A673 (cell line): ENCODE measurements around the gene MORN1. TPM values are rescaled to one million over a fixed set of nuclear protein-coding genes. Genes with fewer than 3 reads are reported as not detected.

Experiments used
- BruUV-seq: library from RNA; stranded (reverse); fragments of 400-500 nt; replicated peaks from 2 replicates; lab custom pipeline; 2021; lab: Mats Ljungman, UMichigan
- CTCF ChIA-PET: fragments of 300-600 bp; sonication (Branson Sonifier 250); formaldehyde crosslinking; loops from one replicate; lab custom pipeline; 2022; ENCODE audit warnings: antibody characterized with exemption; lab: Charles Lee
- POLR2A ChIA-PET: fragments of 300-600 bp; sonication (Branson Sonifier 250); formaldehyde crosslinking; loops from one replicate; lab custom pipeline; 2022; ENCODE audit warnings: antibody characterized with exemption; ENCODE audit not compliant: low non-redundant PET; lab: Charles Lee
- DNase-seq: peaks from one replicate; pipeline ENCODE4 v3.0.0-alpha.2; 2015; ENCODE audit warnings: low spot score
- H3K27ac ChIP-seq: fragments of 200-600 bp; sonication (generic); 2 replicates; pipeline ENCODE4 v1.5.1; 2016; ENCODE audit warnings: mixed run types, low read depth, mild to moderate bottlenecking, mixed read lengths, antibody characterized with exemption, low read length; ENCODE audit not compliant: poor library complexity, severe bottlenecking
- H3K27me3 ChIP-seq: fragments of 200-600 bp; sonication (generic); replicated peaks from 2 replicates; pipeline ENCODE4 v1.6.1; 2017; ENCODE audit warnings: mixed run types, low read depth, mild to moderate bottlenecking, mixed read lengths, antibody characterized with exemption, low read length; ENCODE audit not compliant: insufficient read depth, poor library complexity
- H3K36me3 ChIP-seq: fragments of 200-600 bp; sonication (generic); 2 replicates; pipeline ENCODE4 v1.6.1; 2016; ENCODE audit warnings: mixed run types, mild to moderate bottlenecking, mixed read lengths, antibody characterized with exemption, low read length; ENCODE audit not compliant: insufficient read depth, poor library complexity, severe bottlenecking
- H3K4me1 ChIP-seq: fragments of 200-600 bp; sonication (generic); 2 replicates; pipeline ENCODE4 v1.6.1; 2017; ENCODE audit warnings: mixed run types, mild to moderate bottlenecking, mixed read lengths, antibody characterized with exemption, low read length; ENCODE audit not compliant: insufficient read depth, poor library complexity, severe bottlenecking
- H3K4me3 ChIP-seq: fragments of 200-600 bp; sonication (generic); 2 replicates; pipeline ENCODE4 v1.5.1; 2016; ENCODE audit warnings: low read depth, mixed run types, mild to moderate bottlenecking, mixed read lengths, low read length; ENCODE audit not compliant: poor library complexity, severe bottlenecking
- H3K9me3 ChIP-seq: fragments of 200-600 bp; sonication (generic); 2 replicates; pipeline ENCODE4 v1.6.1; 2016; ENCODE audit warnings: mixed run types, low read depth, mild to moderate bottlenecking, mixed read lengths, antibody characterized with exemption, low read length; ENCODE audit not compliant: poor library complexity, severe bottlenecking
- CTCF ChIP-seq: fragments of 300-800, 200-600 bp; sonication (generic); conservative IDR thresholded peaks from 2 replicates; pipeline ENCODE4 v1.5.1; 2017; ENCODE audit warnings: low read depth, mild to moderate bottlenecking, antibody characterized with exemption, low read length, moderate library complexity, mixed read lengths
- EZH2 ChIP-seq: fragments of 200-600 bp; sonication (generic); IDR thresholded peaks from 2 replicates; pipeline ENCODE4 v1.6.1; 2017; ENCODE audit warnings: borderline replicate concordance, low read depth, mild to moderate bottlenecking, mixed read lengths, antibody characterized with exemption, low read length; ENCODE audit not compliant: poor library complexity, severe bottlenecking
- intact Hi-C: fragments of 100-400 bp; cut with micrococcal nuclease; formaldehyde crosslinking; loops from one replicate; pipeline ENCODE4 v1.10.0; 2022; ENCODE audit not compliant: unreplicated experiment
- total RNA-seq: library from RNA; stranded (reverse); gene quantifications from 2 replicates; pipeline ENCODE4 v1.2.3, GENCODE V29; 2021

The MORN1 gene
- total RNA-seq, 1 experiment from 2014 or later, result 24.7 TPM

GRCh38 chr1:2279210-2279639 lies 112.1 kb downstream of the MORN1 start:
- DNase-seq, result peak; percentile 98
- Histone ChIP-seq H3K4me1 (peaks cover 35% of the 10 kb centered on the region), H3K9me3 (no peaks in the 10 kb centered on the region), H3K27me3 (no peaks in the 10 kb centered on the region), H3K36me3 (peaks cover 5% of the 10 kb centered on the region), H3K27ac (peak overlapping the region; percentile 90), H3K4me3 (no peak overlapping the region)
- CTCF ChIA-PET, result no interaction called here
- BruUV-seq, result no TSS peak
- intact Hi-C loops, result no loop called here
- POLR2A ChIA-PET, result no interaction called here
- TF ChIP-seq CTCF (no peak), EZH2 (no peak)

DNA sequence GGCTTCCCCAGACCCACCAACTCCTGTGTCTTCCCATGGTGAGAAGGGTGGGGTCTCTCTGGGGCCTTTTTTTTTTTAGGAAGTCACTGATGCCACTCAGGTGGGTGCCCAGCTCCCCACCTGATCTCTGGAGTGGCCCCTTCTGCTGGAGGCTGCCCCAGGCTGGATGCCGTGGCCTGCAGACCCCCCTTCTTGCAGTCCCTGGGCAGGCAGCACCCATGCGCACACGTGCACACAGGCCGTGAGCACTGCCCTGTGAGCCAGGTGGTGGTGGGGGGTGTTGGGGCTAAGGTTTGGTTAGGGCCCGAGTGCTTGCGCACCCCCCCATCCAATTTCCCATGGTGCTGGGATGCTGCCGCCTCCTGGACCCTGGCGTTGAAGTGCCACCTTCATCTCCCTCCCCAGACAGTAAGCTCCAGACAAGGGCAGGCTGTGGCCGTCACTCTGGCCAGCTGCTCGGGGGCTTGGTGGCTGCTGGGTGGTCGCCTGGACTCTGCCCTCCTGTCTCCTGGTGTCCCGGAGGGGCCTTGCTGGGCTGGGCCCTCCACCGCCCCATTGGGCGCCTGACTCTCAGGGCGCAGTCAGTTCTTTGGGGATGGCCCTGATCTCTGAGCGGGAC lies 112.7 kb downstream of the MORN1 start:
- ChIA-PET POLR2A (no interaction called here), CTCF (no interaction called here)
- no peak for TF ChIP-seq CTCF
- peak overlapping the region; percentile 90 for H3K27ac ChIP-seq
- H3K4me1 ChIP-seq, result peaks cover 35% of the 10 kb centered on the region
- no peak for DNase-seq
- no peaks in the 10 kb centered on the region for H3K9me3 ChIP-seq
- intact Hi-C loops, result no loop called here
- no TSS peak for BruUV-seq
- H3K4me3 ChIP-seq, result no peak overlapping the region
- peaks cover 5% of the 10 kb centered on the region for H3K36me3 ChIP-seq
- no peaks in the 10 kb centered on the region for H3K27me3 ChIP-seq

DNA sequence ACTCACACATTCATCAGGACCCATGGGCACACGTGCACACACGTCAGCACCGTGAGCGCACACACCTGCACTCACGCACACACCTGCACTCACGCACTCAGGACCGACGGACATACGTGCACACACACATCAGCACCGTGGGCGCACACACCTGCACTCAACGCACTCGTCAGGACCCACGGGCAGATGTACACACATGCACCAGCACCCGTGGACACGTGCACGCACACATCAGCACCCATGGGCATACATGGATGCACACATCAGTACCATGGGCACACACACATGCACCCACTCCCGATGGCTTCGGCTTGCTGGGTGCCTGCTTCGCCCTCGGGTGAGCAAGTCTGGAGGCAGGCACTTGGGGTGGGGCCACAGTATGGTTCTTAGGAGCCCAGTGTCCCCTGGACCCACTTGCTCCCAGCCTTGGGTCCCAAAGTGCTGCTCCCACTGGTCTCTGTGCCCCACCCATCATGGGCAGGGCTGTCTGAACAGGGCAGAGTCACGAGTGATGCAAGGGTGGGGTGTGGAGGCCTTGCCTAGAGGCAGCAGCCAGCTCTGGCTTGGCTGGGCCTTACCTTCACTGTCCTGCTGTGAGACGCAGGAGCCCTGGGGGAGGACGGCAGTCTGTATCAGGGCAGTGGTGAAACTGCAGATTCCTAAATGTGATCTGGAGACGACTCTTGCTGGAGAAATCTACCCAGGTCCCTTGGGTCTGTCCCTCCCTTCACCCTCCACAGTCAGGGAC lies 113.4 kb downstream of the MORN1 start:
- Histone ChIP-seq H3K27me3 (no peaks in the 10 kb centered on the region), H3K9me3 (no peaks in the 10 kb centered on the region), H3K27ac (peak overlapping the region; percentile 90), H3K36me3 (peaks cover 5% of the 10 kb centered on the region), H3K4me1 (peaks cover 35% of the 10 kb centered on the region), H3K4me3 (no peak overlapping the region)
- BruUV-seq, result no TSS peak
- no peak for TF ChIP-seq CTCF
- no peak for TF ChIP-seq EZH2
- CTCF ChIA-PET, result no interaction called here
- intact Hi-C loops, result no loop called here
- DNase-seq, result no peak
- POLR2A ChIA-PET, result no interaction called here
